WTC11 (cell line): Measurements from ENCODE around the gene SUPT4H1. TPM values are rescaled to one million over a fixed set of nuclear protein-coding genes. Genes with fewer than 3 reads are reported as not detected.

Source experiments
- ATAC-seq: fragments of 200-7000 bp; cut with Tn5 transposase; 2 replicates; pipeline ENCODE4 v1.10.0; 2021; ENCODE audit warnings: mild to moderate bottlenecking, moderate library complexity
- CTCF ChIA-PET: fragments of 300-600 bp; sonication (Branson Sonifier 250); formaldehyde crosslinking; loops from one replicate; lab custom pipeline; 2021; ENCODE audit warnings: antibody characterized with exemption; lab: Charles Lee
- POLR2A ChIA-PET: fragments of 350-600 bp; sonication (Branson Sonifier 250); formaldehyde crosslinking; loops from one replicate; lab custom pipeline; 2021; ENCODE audit warnings: antibody characterized with exemption; lab: Charles Lee
- DNase-seq: peaks from one replicate; pipeline ENCODE4 v3.0.0; 2021; ENCODE audit warnings: low spot score
- H3K27ac Mint-ChIP-seq: 2 replicates; pipeline ENCODE4 v1.8.0; 2021; ENCODE audit warnings: mixed read lengths
- H3K27me3 Mint-ChIP-seq: 2 replicates; pipeline ENCODE4 v1.8.0; 2021; ENCODE audit warnings: low read depth, mild to moderate bottlenecking, moderate library complexity, mixed read lengths
- H3K36me3 Mint-ChIP-seq: 2 replicates; pipeline ENCODE4 v1.8.0; 2021; ENCODE audit warnings: mixed read lengths
- H3K4me1 Mint-ChIP-seq: 2 replicates; pipeline ENCODE4 v1.8.0; 2022; ENCODE audit warnings: mixed read lengths
- H3K4me3 Mint-ChIP-seq: 2 replicates; pipeline ENCODE4 v1.8.0; 2021; ENCODE audit warnings: mild to moderate bottlenecking, moderate library complexity, mixed read lengths
- H3K9me3 Mint-ChIP-seq: 2 replicates; pipeline ENCODE4 v1.8.0; 2021; ENCODE audit warnings: mixed read lengths
- ATF6 ChIP-seq: sonication (generic); formaldehyde crosslinking; IDR thresholded peaks from 2 replicates; pipeline ENCODE4 v1.8.1; 2023; ENCODE audit warnings: mild to moderate bottlenecking, missing genetic modification reagents
- CBFB ChIP-seq: sonication (generic); formaldehyde crosslinking; IDR thresholded peaks from 2 replicates; pipeline ENCODE4 v1.8.1; 2022; ENCODE audit warnings: mild to moderate bottlenecking, low read depth, missing genetic modification reagents
- CDX4 ChIP-seq: fragments of 250-450 bp; sonication (Bioruptor Pico); IDR thresholded peaks from 2 replicates; pipeline ENCODE4 v1.9.0; 2021; ENCODE audit warnings: moderate library complexity, mild to moderate bottlenecking, inconsistent platforms, borderline replicate concordance
- E2F4 ChIP-seq: sonication (generic); formaldehyde crosslinking; IDR thresholded peaks from 2 replicates; pipeline ENCODE4 v1.8.1; 2022; ENCODE audit warnings: low read depth, mild to moderate bottlenecking, moderate library complexity, missing genetic modification reagents, borderline replicate concordance
- ELF4 ChIP-seq: sonication (generic); formaldehyde crosslinking; IDR thresholded peaks from 2 replicates; pipeline ENCODE4 v1.8.1; 2022; ENCODE audit warnings: low read depth, mild to moderate bottlenecking, moderate library complexity, missing genetic modification reagents
- ERG ChIP-seq: fragments of 250-450 bp; sonication (Bioruptor Pico); IDR thresholded peaks from 2 replicates; pipeline ENCODE4 v1.8.0; 2021; ENCODE audit warnings: mild to moderate bottlenecking
- FOXJ3 ChIP-seq: sonication (generic); formaldehyde crosslinking; IDR thresholded peaks from 2 replicates; pipeline ENCODE4 v1.9.0; 2021; ENCODE audit warnings: missing genetic modification reagents, mild to moderate bottlenecking, borderline replicate concordance
- HMGXB4 ChIP-seq: sonication (generic); formaldehyde crosslinking; IDR thresholded peaks from 2 replicates; pipeline ENCODE4 v1.8.1; 2023; ENCODE audit warnings: mild to moderate bottlenecking, moderate library complexity, missing genetic modification reagents
- IRF2 ChIP-seq: sonication (generic); formaldehyde crosslinking; IDR thresholded peaks from 2 replicates; pipeline ENCODE4 v1.8.0; 2022; ENCODE audit warnings: low read depth, missing genetic modification reagents, borderline replicate concordance
- NFE2L1 ChIP-seq: sonication (generic); formaldehyde crosslinking; IDR thresholded peaks from 2 replicates; pipeline ENCODE4 v1.8.1; 2023; ENCODE audit warnings: missing genetic modification reagents
- PRDM15 ChIP-seq: sonication (generic); formaldehyde crosslinking; IDR thresholded peaks from 2 replicates; pipeline ENCODE4 v1.8.0; 2022; ENCODE audit warnings: missing genetic modification reagents
- PRRX2 ChIP-seq: fragments of 250-450 bp; sonication (Bioruptor Pico); IDR thresholded peaks from 2 replicates; pipeline ENCODE4 v1.8.0; 2021; ENCODE audit warnings: mild to moderate bottlenecking
- SOX15 ChIP-seq: fragments of 250-450 bp; sonication (Bioruptor Pico); IDR thresholded peaks from 2 replicates; pipeline ENCODE4 v1.9.0; 2021; ENCODE audit warnings: mild to moderate bottlenecking
- TCF7 ChIP-seq: sonication (generic); formaldehyde crosslinking; IDR thresholded peaks from 2 replicates; pipeline ENCODE4 v1.8.0; 2022; ENCODE audit warnings: mild to moderate bottlenecking, low read depth, missing genetic modification reagents, moderate library complexity
- ZBTB21 ChIP-seq: sonication (generic); formaldehyde crosslinking; IDR thresholded peaks from 2 replicates; pipeline ENCODE4 v1.8.1; 2023; ENCODE audit warnings: mild to moderate bottlenecking, missing genetic modification reagents, borderline replicate concordance
- ZNF396 ChIP-seq: fragments of 250-450 bp; sonication (Bioruptor Pico); IDR thresholded peaks from 2 replicates; pipeline ENCODE4 v1.8.0; 2021; ENCODE audit warnings: mild to moderate bottlenecking, moderate library complexity, borderline replicate concordance
- ZSCAN18 ChIP-seq: fragments of 250-450 bp; sonication (Bioruptor Pico); IDR thresholded peaks from 2 replicates; pipeline ENCODE4 v2.1.2; 2022; ENCODE audit warnings: mild to moderate bottlenecking, moderate library complexity
- total RNA-seq: library from RNA; stranded (reverse); gene quantifications from 3 replicates; pipeline ENCODE4 v1.2.3, GENCODE V29; 2021

The SUPT4H1 gene
- total RNA-seq, 1 experiment from 2014 or later = 85.5 TPM

- TF ChIP-seq PRDM15 (CRISPR knock-in tag) (no peak), ZSCAN18 (CRISPR knock-in tag) (no peak), CDX4 (no peak), ATF6 (CRISPR knock-in tag) (no peak), ERG (CRISPR knock-in tag) (no peak), FOXJ3 (no peak), ZNF396 (CRISPR knock-in tag) (no peak), ELF4 (CRISPR knock-in tag) (0 out of 2 replicates have a peak, but pooled peaks have one; percentile 64), CBFB (CRISPR knock-in tag) (0 out of 2 replicates have a peak, but pooled peaks have one; percentile 87), TCF7 (CRISPR knock-in tag) (no peak), E2F4 (CRISPR knock-in tag) (no peak), HMGXB4 (CRISPR knock-in tag) (0 out of 2 replicates have a peak, but pooled peaks have one; percentile 54)
These were observed at the start of gene SUPT4H1 (continued) for GRCh38 chr17:58351831-58352595.

- H3K27ac Mint-ChIP-seq = no peak overlapping the region
- no peaks in the 10 kb centered on the region for H3K9me3 Mint-ChIP-seq
- no peak for DNase-seq
- CTCF ChIA-PET = no interaction called here
- no peak for ATAC-seq
- no peak overlapping the region for H3K4me3 Mint-ChIP-seq
- peaks cover 51% of the 10 kb centered on the region for H3K4me1 Mint-ChIP-seq
- POLR2A ChIA-PET = no interaction called here
- no peaks in the 10 kb centered on the region for H3K36me3 Mint-ChIP-seq
- TF ChIP-seq SOX15 (CRISPR knock-in tag) (no peak), FOXJ3 (no peak), ZBTB21 (no peak), IRF2 (CRISPR knock-in tag) (no peak), PRRX2 (CRISPR knock-in tag) (no peak), NFE2L1 (CRISPR knock-in tag) (no peak)
- TF ChIP-seq, all 79 proteins: peak for 0
- peaks cover 97% of the 10 kb centered on the region for H3K27me3 Mint-ChIP-seq
These were observed 49.3 kb upstream of the SUPT4H1 start for GRCh38 chr17:58401287-58401686.
